Esophagus squamous epithelium (tissue), 5 donors: ENCODE results near the gene OR4E2. TPM values are rescaled to one million over a fixed set of nuclear protein-coding genes. Genes with fewer than 3 reads are reported as not detected.
"Not testable (repeated sequence)": the region's sequence is repeated elsewhere in the genome, so short reads cannot be mapped to it uniquely, and the experiment has no call there.

Experiments
- DNase-seq: peaks from one replicate; lab custom pipeline; 2025; lab: John Stamatoyannopoulos, UW
- H3K27ac ChIP-seq, 4 donors: fragments of 200-600 bp; sonication (generic); one replicate each; pipeline ENCODE4 v1.5.1; 2016 to 2019; ENCODE audit warnings: mild to moderate bottlenecking in 1 of 4
- H3K27me3 ChIP-seq, 4 donors: fragments of 200-600 bp; sonication (generic); 1 replicate in 3 of 4; 2 replicates in 1 of 4; pipeline versions ENCODE4 v1.5.1 to v1.6.0; 2017 to 2021; ENCODE audit warnings: antibody characterized with exemption in 1 of 4
- H3K36me3 ChIP-seq, 3 donors: fragments of 200-600 bp; sonication (generic); one replicate each; pipeline ENCODE4 v1.5.1; 2016 to 2019
- H3K4me1 ChIP-seq, 3 donors: fragments of 200-600 bp; sonication (generic); one replicate each; pipeline ENCODE4 v1.5.1; 2017 to 2019
- H3K4me3 ChIP-seq, 4 donors: fragments of 200-600 bp; sonication (generic); 1 replicate in 3 of 4; 2 replicates in 1 of 4; pipeline ENCODE4 v1.5.1; 2016 to 2019; ENCODE audit warnings: mild to moderate bottlenecking in 2 of 4, moderate library complexity in 1 of 4
- H3K9me3 ChIP-seq, 3 donors: fragments of 200-600 bp; sonication (generic); one replicate each; pipeline ENCODE4 v1.5.1; 2016 to 2019
- CTCF ChIP-seq, 6 experiments: fragments of 450-650 bp in 4 of 6; fragments of 200-600 bp in 2 of 6; sonication (generic) in 2 of 6; IDR thresholded peaks; one replicate each; pipeline ENCODE4 v1.5.1; 2016 to 2019; ENCODE audit warnings: antibody characterized with exemption in 6 of 6, mild to moderate bottlenecking in 4 of 6, moderate library complexity in 4 of 6
- POLR2A ChIP-seq, 4 donors: fragments of 450-650 bp; IDR thresholded peaks; one replicate each; pipeline ENCODE4 v1.6.1; 2017; ENCODE audit warnings: antibody characterized with exemption in 4 of 4, mild to moderate bottlenecking in 4 of 4, moderate library complexity in 3 of 4
- WGBS, 2 donors: methylation state at CpG; one replicate each; pipeline ENCODE4 v1.1.5; 2018; 5-methylcytosine and 5-hydroxymethylcytosine counted together
- intact Hi-C: fragments of 100-400 bp; cut with DNase I; formaldehyde crosslinking; loops from one replicate; pipeline ENCODE4 v1.15.0; 2022
- total RNA-seq, 4 donors: library from RNA; depleted of rRNA; stranded (reverse); fragments of >200 nt; gene quantifications; one replicate each; pipeline ENCODE4 v1.1.0, GENCODE V29; 2016
- donor health status: DM: yes; HTN: yes; CAD: no.

The OR4E2 gene
- total RNA-seq, 4 donors from 2014 or later = not detected

DNA sequence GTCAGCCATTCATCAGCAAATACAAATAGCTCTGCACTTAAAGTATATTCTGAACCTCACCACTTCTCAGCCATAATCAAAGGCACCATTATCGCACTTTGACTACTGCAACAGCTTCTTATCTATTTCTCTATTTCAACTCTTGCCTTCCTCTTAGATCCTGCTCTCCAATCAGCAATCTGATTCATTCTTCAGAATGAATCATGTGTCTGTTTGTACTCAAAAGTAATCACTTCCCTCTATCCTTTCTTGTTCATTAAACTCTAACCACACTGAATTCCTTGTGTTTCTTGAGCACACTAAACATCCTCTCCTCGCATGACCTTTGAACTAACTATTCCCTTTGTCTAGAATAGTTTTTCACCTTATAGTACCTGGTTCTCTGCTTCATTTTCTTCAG, 32.8 kb downstream of the OR4E2 start:
- H3K4me3 ChIP-seq = no peak overlapping the region
- no peaks in the 10 kb centered on the region for H3K4me1 ChIP-seq
- no peak for TF ChIP-seq POLR2A (IDR thresholded peaks at IDR 0.05)
- TF ChIP-seq CTCF (IDR thresholded peaks at IDR 0.05) = no peak
- H3K36me3 ChIP-seq = no peaks in the 10 kb centered on the region
- H3K27ac ChIP-seq = no peak overlapping the region
- no peaks in the 10 kb centered on the region for H3K27me3 ChIP-seq
- intact Hi-C loops = no loop called here
- DNase-seq = no peak
- H3K9me3 ChIP-seq = no peaks in the 10 kb centered on the region
- 77 to 82% methylated on average over 2 of the region's 2 CpGs for WGBS, 2 donors

- intact Hi-C loops = no loop called here
- Histone ChIP-seq H3K4me1 (no peaks in the 10 kb centered on the region), H3K27ac (no peak overlapping the region), H3K4me3 (no peak overlapping the region), H3K36me3 (no peaks in the 10 kb centered on the region), H3K27me3 (no peaks in the 10 kb centered on the region), H3K9me3 (no peaks in the 10 kb centered on the region)
- DNase-seq = no peak
- no peak for TF ChIP-seq CTCF (IDR thresholded peaks at IDR 0.05)
- TF ChIP-seq POLR2A (IDR thresholded peaks at IDR 0.05) = no peak
Measured at GRCh38 chr14:21694425-21694824, 40.8 kb downstream of the OR4E2 start.

DNA sequence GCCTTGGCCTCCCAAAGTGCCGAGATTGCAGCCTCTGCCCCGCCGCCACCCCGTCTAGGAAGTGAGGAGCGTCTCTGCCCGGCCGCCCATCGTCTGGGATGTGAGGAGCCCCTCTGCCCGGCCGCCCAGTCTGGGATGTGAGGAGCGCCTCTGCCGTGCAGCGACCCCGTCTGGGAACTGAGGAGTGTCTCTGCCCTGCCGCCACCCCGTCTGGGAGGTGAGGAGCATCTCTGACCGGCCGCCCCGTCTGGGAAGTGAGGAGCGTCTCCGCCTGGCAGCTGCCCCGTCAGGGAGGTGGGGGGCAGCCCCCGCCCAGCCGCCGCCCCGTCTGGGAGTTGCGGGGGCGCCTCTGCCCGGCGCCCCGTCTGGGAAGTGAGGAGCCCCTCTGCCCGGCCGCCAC, 44.0 kb downstream of the OR4E2 start:
- H3K9me3 ChIP-seq, H3K4me1 ChIP-seq, H3K27me3 ChIP-seq, H3K27ac ChIP-seq, H3K36me3 ChIP-seq, DNase-seq, intact Hi-C loops, H3K4me3 ChIP-seq: not testable (repeated sequence)
- WGBS, 2 donors = no CpG with 5 or more reads among the region's 33 CpGs

DNA sequence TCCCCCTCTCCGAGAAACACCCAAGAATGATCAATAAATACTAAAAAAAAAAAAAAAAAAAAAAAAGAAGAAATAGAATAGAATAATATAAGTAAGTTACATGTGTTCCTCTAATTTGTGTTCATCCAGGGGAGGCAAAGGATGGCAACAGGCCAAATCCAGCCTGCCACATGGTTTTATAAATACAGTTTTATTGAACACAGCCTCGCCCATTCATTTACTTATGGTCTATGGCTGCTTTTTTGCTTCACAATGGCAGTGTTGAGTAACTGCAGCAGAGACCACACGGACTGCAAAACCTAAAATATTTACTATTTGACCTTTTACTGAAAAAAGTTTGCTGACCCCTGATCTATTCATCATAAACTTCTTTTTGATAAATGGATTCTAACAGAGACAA, 44.9 kb downstream of the OR4E2 start:
- H3K4me1 ChIP-seq, H3K36me3 ChIP-seq, H3K27ac ChIP-seq, H3K27me3 ChIP-seq, H3K9me3 ChIP-seq, intact Hi-C loops, DNase-seq, H3K4me3 ChIP-seq: not testable (repeated sequence)
- 18 to 33% methylated on average over 1 to 2 of the region's 3 CpGs for WGBS, 2 donors

GRCh38 chr14:21699551-21699950, 45.9 kb downstream of the OR4E2 start:
- Histone ChIP-seq H3K36me3 (no peaks in the 10 kb centered on the region), H3K9me3 (no peaks in the 10 kb centered on the region), H3K4me1 (no peaks in the 10 kb centered on the region), H3K27me3 (no peaks in the 10 kb centered on the region), H3K27ac (no peak overlapping the region), H3K4me3 (no peak overlapping the region)
- TF ChIP-seq POLR2A (IDR thresholded peaks at IDR 0.05) = no peak
- TF ChIP-seq CTCF (IDR thresholded peaks at IDR 0.05) = no peak
- 58 to 65% methylated on average over 2 of the region's 2 CpGs for WGBS, 2 donors
- intact Hi-C loops = no loop called here
- DNase-seq = no peak

- Histone ChIP-seq H3K27me3 (no peaks in the 10 kb centered on the region), H3K4me1 (no peaks in the 10 kb centered on the region), H3K4me3 (no peak overlapping the region), H3K9me3 (no peaks in the 10 kb centered on the region), H3K27ac (no peak overlapping the region), H3K36me3 (no peaks in the 10 kb centered on the region)
- no peak for DNase-seq
- WGBS, 2 donors = 59 to 74% methylated on average over 2 of the region's 2 CpGs
- intact Hi-C loops = no loop called here
- no peak for TF ChIP-seq POLR2A (IDR thresholded peaks at IDR 0.05)
- no peak for TF ChIP-seq CTCF (IDR thresholded peaks at IDR 0.05)
Measured at GRCh38 chr14:21702316-21702715, 48.7 kb downstream of the OR4E2 start.
